Activated CD8-positive, alpha-beta memory T cell treated with anti-CD3 and anti-CD28 coated beads, Interleukin-2, amount 50 U/mL, for 1 hour (primary cell): Measurements from ENCODE around the gene KRTAP3-1.
"Not testable (repeated sequence)": the region's sequence is repeated elsewhere in the genome, so short reads cannot be mapped to it uniquely, and the experiment has no call there.

Source experiments
- DNase-seq: peaks from one replicate; pipeline ENCODE4 v3.0.0-alpha.2; 2020; ENCODE audit errors: extremely low read depth

Gene KRTAP3-1

DNA sequence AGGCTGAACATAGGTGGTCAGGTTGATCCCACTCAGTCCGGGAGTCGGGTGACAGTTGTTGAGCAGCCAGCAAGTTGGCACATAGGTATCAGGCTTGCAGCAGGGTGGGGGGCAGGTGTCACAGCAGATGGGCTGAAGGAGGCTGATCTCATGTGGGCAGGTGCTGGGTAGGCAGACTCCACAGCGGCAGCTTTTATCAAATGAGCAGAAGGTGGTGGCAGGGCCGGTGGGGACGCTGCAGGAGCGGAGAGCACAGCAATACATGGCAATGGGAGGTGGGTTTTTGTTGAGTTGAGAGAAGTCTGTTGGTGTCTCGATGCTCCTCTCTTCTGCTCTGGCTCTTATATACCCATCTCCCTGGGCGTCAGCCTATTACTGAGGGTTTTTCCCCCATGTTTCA, at the start of gene KRTAP3-1:
Gene KRTAP3-1 (minus strand): TSS at position 318 of the 400 bp plus-strand sequence. CDS start 54 bp downstream, at position 264.
- DNase-seq = no peak

- no peak for DNase-seq
Measured at GRCh38 chr17:41057547-41057946, 48.6 kb upstream of the KRTAP3-1 start.

DNA sequence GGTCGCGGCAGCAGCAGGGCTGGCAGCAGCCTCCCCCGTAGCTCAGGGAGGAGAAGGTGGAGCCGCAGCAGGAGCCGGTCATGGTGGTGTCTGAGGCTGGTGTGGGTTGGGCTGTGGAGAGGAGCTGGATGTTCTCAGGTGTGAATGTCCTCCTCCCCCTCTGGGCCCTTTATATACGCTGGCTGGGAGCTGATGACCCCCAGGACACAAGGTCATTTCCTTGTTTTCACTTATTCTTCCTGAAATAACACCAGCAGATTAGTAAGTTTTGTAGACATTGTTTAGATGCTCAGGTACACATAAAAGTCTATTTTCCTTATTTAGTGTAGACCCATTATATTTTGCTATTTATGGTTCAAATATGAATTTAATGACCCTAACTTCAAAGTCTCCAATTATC, 46.2 kb upstream of the KRTAP3-1 start, which contains the start of gene KRTAP2-2:
Gene KRTAP2-2 (minus strand): TSS at position 101 of the 400 bp plus-strand sequence. CDS start 19 bp downstream, at position 82.
- DNase-seq = not testable (repeated sequence)

DNA sequence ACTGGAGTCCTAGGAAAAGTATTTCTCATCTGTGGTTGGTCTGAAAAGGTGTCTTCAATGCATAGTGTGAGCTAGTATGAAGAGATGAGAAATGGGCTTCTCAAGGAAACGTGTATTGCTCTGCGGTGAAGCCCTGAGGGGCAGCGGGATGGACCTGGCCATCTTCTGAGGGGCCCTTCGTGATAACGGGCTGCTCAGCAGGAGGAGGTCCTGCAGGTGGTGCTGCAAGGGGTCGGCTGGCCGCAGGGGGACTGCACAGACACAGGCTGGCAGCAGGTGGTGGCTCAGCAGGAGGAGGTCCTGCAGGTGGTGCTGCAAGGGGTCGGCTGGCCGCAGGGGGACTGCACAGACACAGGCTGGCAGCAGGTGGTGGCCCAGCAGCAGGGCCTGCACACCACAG, 45.6 kb upstream of the KRTAP3-1 start:
- not testable (repeated sequence) for DNase-seq

DNA sequence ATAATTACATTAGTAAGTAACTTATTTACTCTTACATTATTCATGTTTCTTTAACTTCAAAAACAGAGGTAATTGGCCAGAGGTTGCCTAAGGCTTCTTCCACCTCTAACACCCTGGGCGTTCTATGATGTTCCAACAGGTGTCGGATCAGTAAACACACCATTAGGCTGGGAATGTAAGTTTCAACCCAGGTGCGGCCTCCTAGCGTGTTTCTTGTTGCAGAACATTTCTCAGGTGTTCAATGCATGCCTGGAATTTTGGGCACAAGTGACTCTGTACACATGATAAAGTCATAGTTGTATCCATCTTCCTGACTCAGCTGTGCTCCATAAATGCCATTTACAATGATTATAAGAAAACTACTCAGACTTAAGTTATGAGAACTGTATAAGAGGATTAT, 45.1 kb upstream of the KRTAP3-1 start:
- no peak for DNase-seq

- DNase-seq = no peak
Measured at GRCh38 chr17:41052566-41052965, 43.6 kb upstream of the KRTAP3-1 start.

DNA sequence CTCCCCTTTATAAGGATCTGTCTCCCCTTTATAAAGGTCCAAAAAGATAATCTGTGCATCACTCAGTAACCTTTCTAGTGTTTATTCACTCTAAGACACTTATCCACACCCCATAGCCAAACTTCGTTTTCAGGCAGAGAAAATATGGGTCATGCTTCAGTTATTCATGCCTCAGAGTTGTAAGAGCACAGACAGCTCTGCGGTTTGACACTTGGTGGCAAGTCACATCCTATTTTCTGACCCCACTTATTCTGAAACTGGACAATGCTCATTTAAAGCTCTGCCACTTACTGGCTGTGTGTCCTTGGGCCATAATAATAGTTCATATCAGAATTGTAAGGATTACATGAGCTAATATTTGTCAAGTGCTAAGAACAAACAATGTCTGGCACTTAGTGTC, 40.2 kb upstream of the KRTAP3-1 start:
- DNase-seq = no peak

DNA sequence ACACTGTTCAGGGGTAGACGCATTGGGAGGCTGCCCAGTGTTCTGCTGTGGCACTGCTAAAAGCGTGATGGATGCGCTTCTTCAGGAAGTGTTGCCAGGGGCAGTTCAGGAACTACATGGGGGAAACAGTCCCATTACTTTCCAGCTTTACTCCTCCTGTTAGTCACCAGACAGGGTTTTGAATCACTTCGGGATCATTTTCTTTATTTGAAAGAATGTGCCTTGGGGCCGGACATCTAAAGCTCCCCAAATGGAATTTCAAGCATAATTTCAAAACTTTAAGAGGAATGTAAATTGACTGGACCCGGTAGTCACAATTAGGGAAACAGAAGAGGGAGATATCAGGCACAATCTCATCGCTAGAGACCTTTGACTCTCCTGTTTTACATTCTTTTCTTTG, 39.5 kb upstream of the KRTAP3-1 start:
- DNase-seq = no peak

GRCh38 chr17:41046735-41047465, 38.0 kb upstream of the KRTAP3-1 start, which contains the start of gene KRTAP2-1:
Gene KRTAP2-1, minus strand, starts transcription at chr17:41047316. Its CDS starts 49 bp downstream, at chr17:41047267.
- DNase-seq = not testable (repeated sequence)

DNA sequence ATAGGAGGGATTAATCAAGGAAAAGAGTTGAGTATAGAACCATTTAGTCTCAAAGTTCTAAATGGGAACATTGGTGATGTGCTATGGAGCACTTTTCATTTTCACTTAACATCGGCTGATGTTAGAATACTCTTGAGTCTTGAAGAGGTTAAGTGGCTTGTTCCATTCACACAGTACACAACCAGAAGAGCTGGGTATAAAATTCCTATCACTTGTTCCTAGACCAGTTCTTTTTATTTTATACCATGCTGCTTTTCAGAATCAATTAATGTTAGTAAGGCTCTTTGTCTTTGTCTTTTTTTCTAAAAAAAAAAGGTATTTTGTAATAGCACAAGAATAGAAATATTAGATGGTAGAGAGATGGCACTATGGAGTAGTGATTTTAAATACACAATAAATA, 34.0 kb upstream of the KRTAP3-1 start:
- no peak for DNase-seq

GRCh38 chr17:41040783-41041571, 32.0 kb upstream of the KRTAP3-1 start, which contains the start of gene KRTAP1-1:
Gene KRTAP1-1, minus strand, starts transcription at chr17:41041450. Its CDS starts 53 bp downstream, at chr17:41041397.
- DNase-seq = not testable (repeated sequence)

DNA sequence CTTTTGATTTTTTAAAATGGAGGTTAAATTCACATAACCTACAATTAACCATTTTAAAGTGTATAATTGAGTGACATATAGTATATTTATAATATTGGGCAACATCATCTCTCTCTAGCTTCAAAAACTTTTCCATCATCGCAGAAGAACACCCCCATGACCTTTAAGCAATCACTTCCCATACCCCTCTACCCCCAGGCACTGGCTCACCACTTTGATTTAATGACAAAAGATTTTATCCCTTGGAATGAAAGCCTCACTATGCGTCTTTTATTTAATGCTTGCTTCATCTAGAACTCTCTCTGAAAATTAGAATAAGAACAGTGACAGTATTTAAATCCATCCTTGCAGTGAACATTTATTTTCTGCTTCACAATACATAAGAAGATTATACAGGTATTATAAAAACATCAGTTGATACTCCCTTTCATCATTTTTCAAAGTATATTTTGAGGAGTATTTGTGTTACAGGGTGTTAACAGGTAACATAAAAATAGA, 29.0 kb upstream of the KRTAP3-1 start:
- no peak for DNase-seq

GRCh38 chr17:41034346-41034935, 25.5 kb upstream of the KRTAP3-1 start, which contains the start of gene KRTAP1-3:
Gene KRTAP1-3, minus strand, starts transcription at chr17:41034874. Its CDS starts 53 bp downstream, at chr17:41034821.
- DNase-seq = not testable (repeated sequence)

GRCh38 chr17:41029633-41030245, 20.8 kb upstream of the KRTAP3-1 start, which contains the start of gene KRTAP1-4:
Gene KRTAP1-4, minus strand, starts transcription at chr17:41030195. Its CDS starts 117 bp downstream, at chr17:41030078.
- no peak for DNase-seq

DNA sequence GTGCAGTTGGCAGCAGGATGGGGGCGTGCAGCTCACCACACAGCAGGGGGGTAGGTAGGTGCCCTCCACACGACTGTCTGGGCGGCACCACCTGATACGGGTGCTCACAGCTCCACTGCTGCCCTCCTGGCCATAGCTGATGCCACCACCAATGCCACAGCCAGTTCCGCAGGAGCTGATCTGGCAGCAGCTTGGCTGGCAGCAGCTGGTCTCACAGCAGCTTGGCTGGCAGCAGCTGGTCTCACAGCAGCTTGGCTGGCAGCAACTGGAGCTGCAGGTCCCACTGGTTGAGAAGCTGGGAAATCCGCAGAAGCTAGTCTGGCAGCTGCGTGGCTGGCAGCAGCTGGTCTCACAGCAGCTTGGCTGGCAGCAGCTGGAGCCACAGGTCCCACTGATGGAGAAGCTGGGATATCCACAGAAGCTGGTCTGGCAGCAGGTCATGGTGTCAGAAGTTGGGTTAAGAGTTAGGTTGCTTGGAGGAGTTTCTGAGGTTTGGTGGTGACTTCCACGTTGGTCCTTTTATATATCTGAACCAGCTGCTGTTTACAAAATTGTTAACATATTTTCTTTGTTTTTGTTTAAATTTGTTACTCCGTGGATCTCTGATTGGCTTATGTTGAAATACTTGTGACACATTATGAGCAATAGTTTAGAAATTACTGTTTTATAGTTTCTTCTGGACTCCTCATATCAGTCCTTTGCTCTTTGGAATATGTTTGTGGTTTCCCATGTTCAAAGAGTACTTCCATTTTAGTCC, 18.0 kb upstream of the KRTAP3-1 start, which contains the start of gene KRTAP1-5:
Gene KRTAP1-5 (minus strand): TSS at position 494 of the 757 bp plus-strand sequence. CDS start 53 bp downstream, at position 441.
- no peak for DNase-seq

GRCh38 chr17:41024697-41025096, 15.8 kb upstream of the KRTAP3-1 start:
- no peak for DNase-seq

DNA sequence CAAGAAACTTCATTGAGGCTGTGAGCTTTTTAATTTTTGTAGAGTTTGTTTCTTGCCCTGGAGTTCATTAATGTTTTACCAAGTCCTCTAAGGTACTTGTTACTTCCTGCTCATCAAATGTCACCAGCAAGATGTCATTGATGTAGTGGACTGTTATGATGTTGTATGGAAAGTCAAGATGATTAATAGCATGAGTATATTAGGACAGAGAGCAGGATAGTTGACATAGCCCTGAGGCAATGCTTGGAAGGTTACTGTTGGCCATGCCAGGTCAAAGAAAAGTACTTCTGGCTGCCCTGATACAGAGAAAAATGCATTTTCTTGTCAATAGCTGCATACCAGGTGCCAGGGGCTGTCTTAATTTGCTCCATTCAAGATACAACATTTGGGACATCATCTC, 11.4 kb upstream of the KRTAP3-1 start:
- DNase-seq = no peak

- no peak for DNase-seq
Measured at GRCh38 chr17:41019415-41019814, 10.5 kb upstream of the KRTAP3-1 start.

DNA sequence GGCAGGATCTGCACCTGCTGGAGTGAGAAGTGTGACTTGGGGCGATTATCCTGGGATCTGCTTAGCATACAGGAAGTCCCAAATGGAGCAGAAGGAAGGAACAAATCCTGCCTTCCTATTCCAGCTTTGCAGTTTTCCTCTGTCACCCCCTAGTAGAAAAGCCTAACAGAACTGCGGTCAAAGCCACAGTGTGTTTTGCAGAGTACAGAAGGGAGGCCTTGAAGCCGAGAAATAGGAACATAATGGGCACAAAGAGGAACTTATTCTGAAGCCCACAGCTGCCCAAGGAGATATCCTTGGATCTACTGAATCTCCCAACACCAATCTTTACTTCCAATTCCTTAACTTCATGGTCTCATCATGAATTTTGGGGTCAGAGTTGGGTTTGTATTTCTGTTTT, 9.6 kb upstream of the KRTAP3-1 start:
- no peak for DNase-seq

DNA sequence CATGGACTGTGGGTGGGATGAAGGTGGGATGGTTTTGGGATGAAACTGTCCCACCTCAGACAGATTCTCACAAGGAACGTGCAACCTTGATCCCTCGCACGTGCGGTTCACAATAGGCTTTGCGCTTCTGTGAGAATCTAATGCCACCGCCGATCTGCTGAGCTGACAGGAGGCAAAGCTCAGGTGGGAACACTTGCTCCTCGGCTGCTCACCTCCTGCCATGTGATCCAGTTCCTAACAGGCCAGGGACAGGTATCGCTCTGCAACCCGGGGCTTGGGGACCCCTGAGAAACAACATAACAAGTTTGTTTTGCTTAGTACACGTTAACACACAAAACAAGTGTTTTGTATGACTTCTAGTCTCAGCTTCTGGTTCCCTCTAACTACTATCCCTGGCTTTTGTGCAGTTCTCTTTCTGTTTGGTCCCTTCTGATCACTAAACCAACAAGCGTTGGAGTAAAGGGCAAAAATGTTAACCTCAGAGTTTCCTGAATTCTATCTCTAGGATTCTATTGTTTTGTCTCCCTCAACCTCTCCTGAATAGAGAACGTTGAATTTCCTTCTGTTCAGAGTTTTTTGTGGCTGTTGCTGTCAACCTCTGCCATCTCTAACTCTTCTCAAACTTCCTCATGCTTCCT, 7.8 kb upstream of the KRTAP3-1 start:
- no peak for DNase-seq
